Measurements from ENCODE around the gene DSPP.

DNA sequence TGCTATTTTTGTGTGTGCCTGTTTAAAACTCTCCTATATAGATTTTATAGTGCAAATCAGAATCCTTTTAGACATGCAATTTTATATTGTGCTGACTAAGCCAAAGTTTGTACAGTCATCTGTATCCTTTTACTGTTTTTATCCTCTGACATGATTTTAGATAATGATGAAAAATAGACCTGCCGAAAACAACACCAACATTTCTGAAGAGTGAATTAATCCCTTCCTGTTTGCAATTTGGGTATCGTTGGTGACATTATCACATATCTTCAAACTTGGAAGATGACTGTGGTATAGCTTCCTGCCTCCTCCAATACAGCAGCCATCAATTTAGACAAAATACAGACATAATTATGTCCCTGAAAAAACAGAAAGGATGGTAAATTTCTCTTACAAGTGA is 28.9 kb upstream of the DSPP start:
- TF ChIP-seq, protein P1, sequence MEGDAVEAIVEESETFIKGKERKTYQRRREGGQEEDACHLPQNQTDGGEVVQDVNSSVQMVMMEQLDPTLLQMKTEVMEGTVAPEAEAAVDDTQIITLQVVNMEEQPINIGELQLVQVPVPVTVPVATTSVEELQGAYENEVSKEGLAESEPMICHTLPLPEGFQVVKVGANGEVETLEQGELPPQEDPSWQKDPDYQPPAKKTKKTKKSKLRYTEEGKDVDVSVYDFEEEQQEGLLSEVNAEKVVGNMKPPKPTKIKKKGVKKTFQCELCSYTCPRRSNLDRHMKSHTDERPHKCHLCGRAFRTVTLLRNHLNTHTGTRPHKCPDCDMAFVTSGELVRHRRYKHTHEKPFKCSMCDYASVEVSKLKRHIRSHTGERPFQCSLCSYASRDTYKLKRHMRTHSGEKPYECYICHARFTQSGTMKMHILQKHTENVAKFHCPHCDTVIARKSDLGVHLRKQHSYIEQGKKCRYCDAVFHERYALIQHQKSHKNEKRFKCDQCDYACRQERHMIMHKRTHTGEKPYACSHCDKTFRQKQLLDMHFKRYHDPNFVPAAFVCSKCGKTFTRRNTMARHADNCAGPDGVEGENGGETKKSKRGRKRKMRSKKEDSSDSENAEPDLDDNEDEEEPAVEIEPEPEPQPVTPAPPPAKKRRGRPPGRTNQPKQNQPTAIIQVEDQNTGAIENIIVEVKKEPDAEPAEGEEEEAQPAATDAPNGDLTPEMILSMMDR (conservative IDR thresholded peaks at IDR 0.05; ENCODE audit: low read length) = no peak
- TF ChIP-seq EZH2phosphoT487 (IDR thresholded peaks at IDR 0.05; ENCODE audit: borderline replicate concordance, low read depth, low read length) = no peak

Measured in OCI-LY7 (cell line).